GM21737 (cell line): ENCODE data around the gene TET2.

Experiments
- ATAC-seq: cut with Tn5 transposase; IDR thresholded peaks from one replicate; pipeline ENCODE4 v1.9.1; 2021; ENCODE audit warnings: mild to moderate bottlenecking, moderate library complexity; ENCODE audit not compliant: unreplicated experiment

TET2 gene

GRCh38 chr4:105230287-105230686 is 83.6 kb downstream of the TET2 start:
- ATAC-seq: no peak

GRCh38 chr4:105232374-105232773 is 85.7 kb downstream of the TET2 start:
- no peak for ATAC-seq

GRCh38 chr4:105234582-105234981 is 87.9 kb downstream of the TET2 start:
- no peak for ATAC-seq

- peak; percentile 90 for ATAC-seq
Measured at GRCh38 chr4:105236202-105236915, 89.7 kb downstream of the TET2 start.

- ATAC-seq: no peak
Measured at GRCh38 chr4:105236916-105237311, 90.2 kb downstream of the TET2 start.

GRCh38 chr4:105240037-105240436 is 93.4 kb downstream of the TET2 start:
- ATAC-seq: no peak

- no peak for ATAC-seq
Measured at GRCh38 chr4:105241451-105241850, 94.8 kb downstream of the TET2 start.

GRCh38 chr4:105243446-105243845 is 96.8 kb downstream of the TET2 start:
- no peak for ATAC-seq

GRCh38 chr4:105246712-105247111 is 100.0 kb downstream of the TET2 start:
- no peak for ATAC-seq

GRCh38 chr4:105248613-105249012 is 101.9 kb downstream of the TET2 start:
- no peak for ATAC-seq

- ATAC-seq: no peak
Measured at GRCh38 chr4:105257817-105258495, 111.3 kb downstream of the TET2 start.

GRCh38 chr4:105265689-105266088 is 119.0 kb downstream of the TET2 start:
- no peak for ATAC-seq

GRCh38 chr4:105267280-105267679 is 120.6 kb downstream of the TET2 start:
- no peak for ATAC-seq

GRCh38 chr4:105272002-105272401 is 125.3 kb downstream of the TET2 start:
- ATAC-seq: no peak

GRCh38 chr4:105273230-105273629 is 126.6 kb downstream of the TET2 start:
- no peak for ATAC-seq

GRCh38 chr4:105274090-105274489 is 127.4 kb downstream of the TET2 start:
- ATAC-seq: no peak

GRCh38 chr4:105274504-105274903 is 127.8 kb downstream of the TET2 start:
- ATAC-seq: no peak

- no peak for ATAC-seq
Measured at GRCh38 chr4:105276361-105277104, 129.9 kb downstream of the TET2 start.

GRCh38 chr4:105277702-105278101 is 131.0 kb downstream of the TET2 start:
- no peak for ATAC-seq

GRCh38 chr4:105279314-105279713 is 132.6 kb downstream of the TET2 start:
- no peak for ATAC-seq

- ATAC-seq: no peak
Measured at GRCh38 chr4:105280338-105281123, 133.9 kb downstream of the TET2 start.
